ENCODE data around the gene BORCS6. TPM values are rescaled to one million over a fixed set of nuclear protein-coding genes. Genes with fewer than 3 reads are reported as not detected.
A peak's percentile ranks its signal among the peaks of the same experiment; 100 is the strongest.

BORCS6 gene
- total and polyA plus RNA-seq, 2 donors (not counting 1 experiment from before 2014, with no cell fraction given): 9.7 to 20.2 TPM

DNA sequence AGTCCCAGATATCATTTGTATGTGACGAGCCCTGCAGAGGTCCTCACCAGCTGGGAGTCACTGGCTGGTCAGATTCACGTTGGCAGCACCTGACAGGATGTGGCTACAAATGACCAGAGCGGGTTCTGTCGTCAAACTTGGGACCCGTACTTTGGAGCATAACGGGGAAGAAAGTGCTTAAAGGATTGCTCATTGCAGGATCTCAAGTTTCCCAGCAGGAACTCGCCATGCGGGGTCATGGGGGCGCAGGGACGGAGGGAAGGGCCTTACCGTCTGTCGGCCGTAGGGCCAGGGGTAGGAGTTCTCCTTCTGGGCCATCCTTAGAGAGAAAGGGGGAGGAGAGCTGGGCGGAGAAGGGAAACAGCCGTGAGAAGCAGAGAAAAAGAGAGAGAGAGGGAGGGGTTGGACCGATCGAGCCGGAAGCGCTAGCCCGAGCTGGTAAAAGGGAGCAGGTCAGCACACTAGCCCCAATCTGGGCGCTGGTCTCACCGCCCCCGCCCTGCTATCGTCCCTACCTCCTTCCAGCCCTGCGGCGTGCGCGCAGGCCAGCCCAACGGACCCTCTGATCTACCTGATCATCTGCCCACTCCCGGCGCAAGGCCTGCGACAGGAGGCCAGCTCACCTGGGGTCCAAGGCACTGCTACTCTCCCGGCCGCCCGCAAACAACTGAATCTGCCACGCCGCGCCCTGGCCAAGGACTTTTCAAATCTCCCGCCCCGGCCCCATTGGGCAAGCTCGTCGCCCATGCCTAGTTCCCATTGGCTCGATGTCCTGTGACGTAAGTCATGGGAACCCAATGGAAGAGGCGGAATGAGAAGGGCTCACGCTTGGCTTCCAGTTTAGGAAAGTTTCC lies 20.2 kb upstream of the BORCS6 start, which contains the start of gene AURKB:
Gene AURKB, minus strand, starts transcription at position 669 of the 854 bp plus-strand sequence. Its CDS starts 351 bp downstream, at position 318.
- H3K4me1 Mint-ChIP-seq: peaks cover 15% of the 10 kb centered on the region
- Histone ChIP-seq H3K79me2 (ENCODE audit: control insufficient read depth, insufficient read depth, low read length) (peaks cover 5% of the 10 kb centered on the region), H3K27me3 (replicated peaks in 1 of 4; ENCODE audit: control extremely low read depth in 1 of 4, control insufficient read depth in 3 of 4, insufficient read depth in 4 of 4, low read length in 3 of 4) (no peaks in the 10 kb centered on the region), H3K27ac (ENCODE audit: low read length in 2 of 2) (peak within 1 kb of the TSS; percentile 59 to 66), H3K4me3 (ENCODE audit: control extremely low read depth in 1 of 5, extremely low read depth in 1 of 5, insufficient read depth in 1 of 5, low read depth in 2 of 5, low read length in 4 of 5) (peak within 1 kb of the TSS; percentile 65 to 95 (median 76)), H4K20me1 (ENCODE audit: control insufficient read depth, insufficient read depth, low read length, poor library complexity, severe bottlenecking) (no peaks in the 10 kb centered on the region), H3K36me3 (replicated peaks in 1 of 2; ENCODE audit: control extremely low read depth in 1 of 2, control insufficient read depth in 1 of 2, extremely low read depth in 1 of 2, insufficient read depth in 2 of 2, low read length in 1 of 2) (no peaks in the 10 kb centered on the region), H2AFZ (ENCODE audit: insufficient read depth, low read depth, low read length, poor library complexity, severe bottlenecking) (peak within 1 kb of the TSS; percentile 85), H3K4me1 (ENCODE audit: control insufficient read depth in 2 of 2, insufficient read depth in 2 of 2, low read length in 2 of 2) (peaks cover 9 to 22% of the 10 kb centered on the region in 2 donors), H3K4me2 (replicated peaks; ENCODE audit: low read depth, low read length, poor library complexity, severe bottlenecking) (peak within 1 kb of the TSS; percentile 90), H3K9ac (ENCODE audit: low read length) (peak within 1 kb of the TSS; percentile 83), H3K9me3 (ENCODE audit: control extremely low read depth in 1 of 3, control insufficient read depth in 2 of 3, insufficient read depth in 1 of 3, low read length in 2 of 3) (no peaks in the 10 kb centered on the region)
- intact Hi-C loops (cut with micrococcal nuclease): loop anchor here (1.0 to 5.0 kb wide), 4 partner anchors 10 to 37 kb away; partner anchors contain the start of genes CTC1 and PFAS
- DNase-seq (peak; percentile 94), ATAC-seq (ENCODE audit: low read depth) (peak; percentile 100)
- 1% methylated on average over 38 of the region's 46 CpGs for WGBS (ENCODE audit: insufficient coverage)
- TF ChIP-seq, protein P1, sequence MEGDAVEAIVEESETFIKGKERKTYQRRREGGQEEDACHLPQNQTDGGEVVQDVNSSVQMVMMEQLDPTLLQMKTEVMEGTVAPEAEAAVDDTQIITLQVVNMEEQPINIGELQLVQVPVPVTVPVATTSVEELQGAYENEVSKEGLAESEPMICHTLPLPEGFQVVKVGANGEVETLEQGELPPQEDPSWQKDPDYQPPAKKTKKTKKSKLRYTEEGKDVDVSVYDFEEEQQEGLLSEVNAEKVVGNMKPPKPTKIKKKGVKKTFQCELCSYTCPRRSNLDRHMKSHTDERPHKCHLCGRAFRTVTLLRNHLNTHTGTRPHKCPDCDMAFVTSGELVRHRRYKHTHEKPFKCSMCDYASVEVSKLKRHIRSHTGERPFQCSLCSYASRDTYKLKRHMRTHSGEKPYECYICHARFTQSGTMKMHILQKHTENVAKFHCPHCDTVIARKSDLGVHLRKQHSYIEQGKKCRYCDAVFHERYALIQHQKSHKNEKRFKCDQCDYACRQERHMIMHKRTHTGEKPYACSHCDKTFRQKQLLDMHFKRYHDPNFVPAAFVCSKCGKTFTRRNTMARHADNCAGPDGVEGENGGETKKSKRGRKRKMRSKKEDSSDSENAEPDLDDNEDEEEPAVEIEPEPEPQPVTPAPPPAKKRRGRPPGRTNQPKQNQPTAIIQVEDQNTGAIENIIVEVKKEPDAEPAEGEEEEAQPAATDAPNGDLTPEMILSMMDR (IDR thresholded peaks at IDR 0.05): no peak
- TF ChIP-seq EZH2 (IDR thresholded peaks at IDR 0.05; ENCODE audit: borderline replicate concordance, insufficient read depth, low read depth, low read length, poor library complexity, severe bottlenecking): no peak
- H3K27me3 Mint-ChIP-seq: no peaks in the 10 kb centered on the region
- ChIA-PET POLR2A (interaction anchor here (0.6 to 2.4 kb wide), 10 partner anchors 9 to 58 kb away, joined by 3 to 13 read pairs (median 4); partner anchors contain the start of gene PER1), CTCF (interaction anchor here (0.7 to 3.5 kb wide), 12 partner anchors 8 to 99 kb away, joined by 3 to 21 read pairs (median 4); partner anchors contain the start of gene CTC1)
- no peaks in the 10 kb centered on the region for H3K9me3 Mint-ChIP-seq (ENCODE audit: insufficient read depth)
- H3K27ac Mint-ChIP-seq: peak within 1 kb of the TSS; percentile 39
- H3K4me3 Mint-ChIP-seq: peak within 1 kb of the TSS; percentile 86
